Astrocyte (in vitro differentiated cells and primary cell): ENCODE data around the gene ADAM11. TPM values are rescaled to one million over a fixed set of nuclear protein-coding genes. Genes with fewer than 3 reads are reported as not detected.

Experiments used
- DNase-seq: peaks from one replicate; pipeline ENCODE4 v3.0.0-alpha.2; 2010; ENCODE audit warnings: low read depth
- FAIRE-seq: peaks from 2 replicates; lab custom pipeline; 2011; peaks lifted over from hg19 to GRCh38; lab: Jason Lieb, UNC
- H2AFZ ChIP-seq: 2 replicates; pipeline ENCODE4 v1.6.0; 2012; ENCODE audit warnings: low read depth, low read length, inconsistent platforms
- H3K27ac ChIP-seq: 2 replicates; pipeline ENCODE4 v1.5.1; 2011; ENCODE audit warnings: low read depth, low read length, inconsistent platforms
- H3K27me3 ChIP-seq: 2 replicates; pipeline ENCODE4 v1.6.0; 2011; ENCODE audit warnings: low read length, inconsistent platforms; ENCODE audit not compliant: insufficient read depth
- H3K36me3 ChIP-seq: 2 replicates; pipeline ENCODE4 v1.5.1; 2011; ENCODE audit warnings: low read length, inconsistent platforms; ENCODE audit not compliant: insufficient read depth
- H3K4me1 ChIP-seq: 2 replicates; pipeline ENCODE4 v1.5.1; 2011; ENCODE audit warnings: low read length, inconsistent platforms; ENCODE audit not compliant: insufficient read depth
- H3K4me2 ChIP-seq: 2 replicates; pipeline ENCODE4 v1.6.0; 2012; ENCODE audit warnings: low read length, inconsistent platforms
- H3K4me3 ChIP-seq: 2 replicates; pipeline ENCODE4 v1.5.1; 2011; ENCODE audit warnings: low read depth, mild to moderate bottlenecking, low read length, inconsistent platforms; ENCODE audit not compliant: insufficient read depth
- H3K79me2 ChIP-seq: 2 replicates; pipeline ENCODE4 v1.6.0; 2012; ENCODE audit warnings: mild to moderate bottlenecking, low read length, inconsistent platforms; ENCODE audit not compliant: insufficient read depth
- H3K9ac ChIP-seq: 2 replicates; pipeline ENCODE4 v1.6.0; 2012; ENCODE audit warnings: mild to moderate bottlenecking, low read length, inconsistent platforms
- H3K9me3 ChIP-seq: 2 replicates; pipeline ENCODE4 v1.5.1; 2012; ENCODE audit warnings: low read depth, mild to moderate bottlenecking, low read length, inconsistent platforms; ENCODE audit not compliant: insufficient read depth
- H4K20me1 ChIP-seq: 2 replicates; pipeline ENCODE4 v1.6.0; 2012; ENCODE audit warnings: low read length, inconsistent platforms; ENCODE audit not compliant: insufficient read depth
- H3K27ac Mint-ChIP-seq: one replicate; pipeline ENCODE4 v1.8.0; 2021; ENCODE audit warnings: mild to moderate bottlenecking, mixed read lengths; ENCODE audit not compliant: unreplicated experiment
- H3K27me3 Mint-ChIP-seq: one replicate; pipeline ENCODE4 v1.8.0; 2021; ENCODE audit warnings: low read depth, mixed read lengths; ENCODE audit not compliant: unreplicated experiment
- H3K36me3 Mint-ChIP-seq: one replicate; pipeline ENCODE4 v1.8.0; 2021; ENCODE audit warnings: low read depth, mixed read lengths; ENCODE audit not compliant: unreplicated experiment
- H3K4me1 Mint-ChIP-seq: one replicate; pipeline ENCODE4 v1.8.0; 2021; ENCODE audit warnings: low read depth, mixed read lengths; ENCODE audit not compliant: unreplicated experiment
- H3K4me3 Mint-ChIP-seq: one replicate; pipeline ENCODE4 v1.8.0; 2021; ENCODE audit warnings: mild to moderate bottlenecking, moderate library complexity, mixed read lengths; ENCODE audit not compliant: unreplicated experiment
- H3K9me3 Mint-ChIP-seq: one replicate; pipeline ENCODE4 v1.8.0; 2021; ENCODE audit warnings: mild to moderate bottlenecking, mixed read lengths; ENCODE audit not compliant: unreplicated experiment
- CTCF ChIP-seq: IDR thresholded peaks from 2 replicates; pipeline ENCODE4 v1.5.1; 2011; ENCODE audit warnings: low read depth, mild to moderate bottlenecking, inconsistent platforms, low read length, moderate library complexity; ENCODE audit not compliant: insufficient read depth
- EZH2 ChIP-seq: IDR thresholded peaks from 2 replicates; pipeline ENCODE4 v1.6.1; 2012; ENCODE audit warnings: mild to moderate bottlenecking, low read length, inconsistent platforms; ENCODE audit not compliant: insufficient read depth
- total RNA-seq: library from RNA; stranded (reverse); gene quantifications from 2 replicates; pipeline ENCODE4 v1.2.1, GENCODE V29; 2021

ADAM11 gene
- total RNA-seq, 1 donor from 2014 or later, result 0.43 TPM

GRCh38 chr17:44804302-44805089 is 45.7 kb downstream of the ADAM11 start:
- Mint-ChIP-seq H3K36me3 (peaks cover 14% of the 10 kb centered on the region), H3K4me1 (peaks cover 11% of the 10 kb centered on the region), H3K27me3 (no peaks in the 10 kb centered on the region), H3K9me3 (no peaks in the 10 kb centered on the region), H3K4me3 (no peak overlapping the region), H3K27ac (no peak overlapping the region)
- TF ChIP-seq CTCF, result no peak
- TF ChIP-seq EZH2, result no peak
- Histone ChIP-seq H2AFZ (no peak overlapping the region), H3K79me2 (peaks cover 82% of the 10 kb centered on the region), H3K9me3 (no peaks in the 10 kb centered on the region), H3K9ac (no peak overlapping the region), H4K20me1 (peaks cover 27% of the 10 kb centered on the region), H3K36me3 (peaks cover 24% of the 10 kb centered on the region), H3K4me3 (no peak overlapping the region), H3K27ac (no peak overlapping the region), H3K4me2 (no peak overlapping the region), H3K4me1 (peaks cover 11% of the 10 kb centered on the region), H3K27me3 (no peaks in the 10 kb centered on the region)
- no peak for DNase-seq
- FAIRE-seq, result no peak

- Histone ChIP-seq H4K20me1 (peaks cover 27% of the 10 kb centered on the region), H3K4me2 (peak overlapping the region; percentile 19), H2AFZ (no peak overlapping the region), H3K4me3 (no peak overlapping the region), H3K4me1 (peaks cover 11% of the 10 kb centered on the region), H3K9ac (peak overlapping the region; percentile 15), H3K79me2 (peaks cover 92% of the 10 kb centered on the region), H3K36me3 (peaks cover 16% of the 10 kb centered on the region), H3K9me3 (no peaks in the 10 kb centered on the region), H3K27me3 (no peaks in the 10 kb centered on the region), H3K27ac (no peak overlapping the region)
- TF ChIP-seq EZH2, result no peak
- no peak for TF ChIP-seq CTCF
- FAIRE-seq, result no peak
- H3K36me3 Mint-ChIP-seq, result peaks cover 12% of the 10 kb centered on the region
- H3K9me3 Mint-ChIP-seq, result no peaks in the 10 kb centered on the region
- DNase-seq, result no peak
- no peak overlapping the region for H3K27ac Mint-ChIP-seq
- no peaks in the 10 kb centered on the region for H3K27me3 Mint-ChIP-seq
- no peak overlapping the region for H3K4me3 Mint-ChIP-seq
- peaks cover 9% of the 10 kb centered on the region for H3K4me1 Mint-ChIP-seq
These were observed 48.5 kb downstream of the ADAM11 start for GRCh38 chr17:44807093-44807816.
